Measurements from ENCODE around the gene ARHGEF3. TPM values are rescaled to one million over a fixed set of nuclear protein-coding genes. Genes with fewer than 3 reads are reported as not detected.

The ARHGEF3 gene
- total and polyA plus RNA-seq, 10 donors, result 8.0 to 35.1 (median 31.7) TPM

- Histone ChIP-seq H3K4me1 (peaks cover 45 to 94% (median 75%) of the 10 kb centered on the region in 6 donors), H3K27me3 (replicated peaks in 1 of 7) (no peaks in the 10 kb centered on the region), H3K4me3 (peak overlapping the region in 1 of 8 donors; percentile 98), H3K27ac (peak overlapping the region in 6 of 8 donors; percentile 2 to 91 (median 86)), H3K9me3 (no peaks in the 10 kb centered on the region), H3K36me3 (no peaks in the 10 kb centered on the region)
- WGBS, 5 donors, result 83 to 92% (median 90%) methylated on average over 4 of the region's 4 CpGs
- no peak for DNase-seq
- intact Hi-C loops (cut with DNase I; ENCODE audit: low total_unique reads), result no loop called here
- no peak for TF ChIP-seq POLR2AphosphoS5 (IDR thresholded peaks at IDR 0.05)
- no peak for TF ChIP-seq CTCF (IDR thresholded peaks at IDR 0.05 in 8 of 11, conservative IDR thresholded peaks at IDR 0.05 in 3 of 11)
- TF ChIP-seq POLR2A (IDR thresholded peaks at IDR 0.05), result no peak
Observed at GRCh38 chr3:56796996-56797395, 4.8 kb downstream of the ARHGEF3 start.

- no peak for DNase-seq
- TF ChIP-seq POLR2A (IDR thresholded peaks at IDR 0.05) (no peak), CTCF (IDR thresholded peaks at IDR 0.05 in 8 of 11, conservative IDR thresholded peaks at IDR 0.05 in 3 of 11) (no peak), POLR2AphosphoS5 (IDR thresholded peaks at IDR 0.05) (no peak)
- Histone ChIP-seq H3K36me3 (no peaks in the 10 kb centered on the region), H3K27ac (peak overlapping the region; percentile 16 to 91 (median 76)), H3K4me3 (peak overlapping the region in 1 of 8 donors; percentile 39), H3K27me3 (replicated peaks in 1 of 7) (no peaks in the 10 kb centered on the region), H3K9me3 (no peaks in the 10 kb centered on the region), H3K4me1 (peaks cover 45 to 98% (median 80%) of the 10 kb centered on the region in 6 donors)
- 42 to 62% (median 54%) methylated on average over 6 of the region's 6 CpGs for WGBS, 5 donors
- intact Hi-C loops (cut with DNase I; ENCODE audit: low total_unique reads), result no loop called here
Observed at GRCh38 chr3:56796202-56796601, 5.5 kb downstream of the ARHGEF3 start.

- Histone ChIP-seq H3K4me1 (peaks cover 47 to 98% (median 79%) of the 10 kb centered on the region in 6 donors), H3K9me3 (no peaks in the 10 kb centered on the region), H3K36me3 (no peaks in the 10 kb centered on the region), H3K4me3 (peak overlapping the region in 1 of 8 donors; percentile 39), H3K27ac (peak overlapping the region; percentile 16 to 91 (median 76)), H3K27me3 (replicated peaks in 1 of 7) (no peaks in the 10 kb centered on the region)
- TF ChIP-seq CTCF (IDR thresholded peaks at IDR 0.05 in 8 of 11, conservative IDR thresholded peaks at IDR 0.05 in 3 of 11), result no peak
- no peak for TF ChIP-seq POLR2AphosphoS5 (IDR thresholded peaks at IDR 0.05)
- TF ChIP-seq POLR2A (IDR thresholded peaks at IDR 0.05), result no peak
- DNase-seq, result no peak
- 35 to 61% (median 50%) methylated on average over 6 of the region's 6 CpGs for WGBS, 5 donors
- intact Hi-C loops (cut with DNase I; ENCODE audit: low total_unique reads), result no loop called here
Observed at GRCh38 chr3:56795829-56796185, 5.9 kb downstream of the ARHGEF3 start.

GRCh38 chr3:56795097-56795828 lies 6.5 kb downstream of the ARHGEF3 start:
- Histone ChIP-seq H3K4me1 (peaks cover 48 to 98% (median 79%) of the 10 kb centered on the region in 6 donors), H3K27me3 (replicated peaks in 1 of 7) (no peaks in the 10 kb centered on the region), H3K27ac (peak overlapping the region; percentile 16 to 91 (median 76)), H3K9me3 (no peaks in the 10 kb centered on the region), H3K36me3 (no peaks in the 10 kb centered on the region), H3K4me3 (no peak overlapping the region)
- intact Hi-C loops (cut with DNase I; ENCODE audit: low total_unique reads), result no loop called here
- DNase-seq, result no peak
- 77 to 87% (median 80%) methylated on average over 7 of the region's 7 CpGs for WGBS, 5 donors
- TF ChIP-seq POLR2A (IDR thresholded peaks at IDR 0.05) (no peak), CTCF (IDR thresholded peaks at IDR 0.05 in 8 of 11, conservative IDR thresholded peaks at IDR 0.05 in 3 of 11) (no peak), POLR2AphosphoS5 (IDR thresholded peaks at IDR 0.05) (no peak)
